HS-27A (cell line): ENCODE results near the gene KIAA1549.

Experiments
- DNase-seq: peaks from one replicate; pipeline ENCODE4 v3.0.0-alpha.2; 2012; ENCODE audit warnings: low read depth, missing footprints

KIAA1549 gene

GRCh38 chr7:138903859-138904435, 77.2 kb downstream of the KIAA1549 start:
- DNase-seq = no peak

GRCh38 chr7:138903186-138903820, 77.9 kb downstream of the KIAA1549 start:
- DNase-seq = no peak

- DNase-seq = no peak
Observed at GRCh38 chr7:138902161-138902560, 79.0 kb downstream of the KIAA1549 start.

- DNase-seq = no peak
Observed at GRCh38 chr7:138900035-138900828, 81.0 kb downstream of the KIAA1549 start.

- no peak for DNase-seq
Observed at GRCh38 chr7:138898802-138899201, 82.4 kb downstream of the KIAA1549 start.

GRCh38 chr7:138898255-138898654, 82.9 kb downstream of the KIAA1549 start:
- DNase-seq = no peak

- DNase-seq = no peak
Observed at GRCh38 chr7:138895679-138896078, 85.5 kb downstream of the KIAA1549 start.

- DNase-seq = no peak
Observed at GRCh38 chr7:138893258-138893657, 87.9 kb downstream of the KIAA1549 start.

GRCh38 chr7:138892812-138893211, 88.4 kb downstream of the KIAA1549 start:
- no peak for DNase-seq

- DNase-seq = no peak
Observed at GRCh38 chr7:138892006-138892630, 89.1 kb downstream of the KIAA1549 start.

- DNase-seq = no peak
Observed at GRCh38 chr7:138891446-138891810, 89.8 kb downstream of the KIAA1549 start.

GRCh38 chr7:138890499-138891445, 90.4 kb downstream of the KIAA1549 start:
- DNase-seq = no peak

GRCh38 chr7:138889582-138890498, 91.3 kb downstream of the KIAA1549 start:
- DNase-seq = no peak

- no peak for DNase-seq
Observed at GRCh38 chr7:138887872-138888656, 93.1 kb downstream of the KIAA1549 start.

GRCh38 chr7:138887085-138887710, 94.0 kb downstream of the KIAA1549 start:
- no peak for DNase-seq

- peak; percentile 22 for DNase-seq
Observed at GRCh38 chr7:138886501-138886917, 94.7 kb downstream of the KIAA1549 start.

- DNase-seq = no peak
Observed at GRCh38 chr7:138885383-138886147, 95.6 kb downstream of the KIAA1549 start.

- no peak for DNase-seq
Observed at GRCh38 chr7:138882249-138882648, 98.9 kb downstream of the KIAA1549 start.
